Activated CD4-positive, alpha-beta T cell treated with anti-CD3 and anti-CD28 coated beads for 24 hours (primary cell): ENCODE measurements around the gene CEP85L.

Source experiments
- DNase-seq, 2 donors: peaks; one replicate each; pipeline ENCODE4 v3.0.0-alpha.2; 2020; ENCODE audit warnings: low read depth in 2 of 2

CEP85L gene

DNA sequence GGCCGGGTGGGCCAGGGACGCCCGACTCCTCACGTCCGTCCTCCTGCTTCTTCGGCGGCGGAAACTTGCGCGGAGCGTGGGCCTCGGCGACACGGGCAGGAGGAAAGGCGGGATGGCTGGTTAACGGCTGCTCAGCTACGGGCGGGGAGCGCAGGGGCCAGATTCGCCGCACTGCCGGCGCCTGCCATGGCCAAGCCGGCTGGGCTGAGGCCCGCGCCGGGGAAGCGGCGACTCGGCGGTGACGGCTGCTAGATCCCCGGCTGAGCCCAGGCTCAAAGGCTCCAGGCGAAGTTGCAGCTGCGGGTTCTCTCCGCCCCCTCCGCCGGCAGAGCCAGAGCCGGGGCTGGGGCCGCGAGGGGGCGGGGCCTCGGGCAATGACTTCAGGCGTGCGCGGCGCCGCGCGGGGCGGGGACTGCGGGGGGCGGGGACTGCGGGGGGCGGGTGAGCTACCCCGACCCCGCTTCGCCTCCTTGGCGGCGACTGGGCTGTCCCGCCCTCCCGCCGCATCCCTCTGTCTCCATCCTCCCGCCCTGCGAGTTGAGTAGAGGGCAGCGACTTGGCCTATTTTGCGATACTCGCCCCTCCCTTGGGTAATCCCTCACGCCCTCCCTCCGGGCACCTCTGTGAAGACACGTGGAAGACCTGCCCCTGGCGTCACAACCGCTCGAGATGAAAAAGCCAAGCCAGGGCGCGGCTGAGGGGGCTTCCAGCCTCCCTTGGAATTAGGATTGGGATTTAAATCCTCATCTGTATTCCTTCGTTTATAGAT, at the start of gene CEP85L:
Gene CEP85L, minus strand, starts transcription at position 310 of the 769 bp plus-strand sequence. CDS start 322 bp downstream, outside the sequence.
- DNase-seq: peak; percentile 84 to 87

DNA sequence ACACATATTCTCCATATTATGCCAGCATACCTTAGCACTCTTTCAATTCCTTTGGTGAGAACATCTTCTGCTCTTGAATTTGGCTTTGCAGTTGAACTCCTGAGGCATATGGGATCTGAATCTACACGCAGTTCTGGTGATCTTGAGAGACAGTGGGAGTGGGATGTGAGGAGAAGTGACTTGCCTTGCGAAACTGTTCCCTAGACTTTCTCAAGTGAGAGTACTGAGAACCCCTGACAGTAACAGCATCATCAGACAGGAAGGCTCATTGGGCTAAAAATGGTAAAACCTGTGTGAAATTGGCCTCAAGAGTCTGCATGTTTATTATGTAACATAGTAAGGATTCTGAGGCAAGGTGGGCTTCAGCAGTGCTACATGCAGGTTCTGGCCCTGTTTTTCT, 49.1 kb upstream of the CEP85L start:
- no peak for DNase-seq

DNA sequence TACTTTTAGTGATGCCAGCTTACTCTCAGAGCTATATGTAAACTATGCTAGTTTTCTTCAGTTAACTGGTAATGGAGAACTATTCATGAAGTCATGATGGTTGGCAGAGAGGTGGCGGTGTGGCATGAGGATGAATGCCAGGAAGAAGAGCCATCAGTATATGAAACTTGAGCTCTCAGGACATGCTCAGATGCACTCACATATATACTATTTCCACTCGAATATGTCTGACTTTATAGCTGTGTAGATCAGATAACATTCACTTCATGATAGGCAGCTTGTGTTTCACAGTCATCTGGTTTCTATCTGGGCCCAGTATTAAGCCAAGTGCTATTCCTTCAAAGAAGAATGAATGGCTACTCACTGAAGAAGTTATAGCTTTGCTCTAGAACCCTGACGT, 46.2 kb upstream of the CEP85L start:
- no peak for DNase-seq

DNA sequence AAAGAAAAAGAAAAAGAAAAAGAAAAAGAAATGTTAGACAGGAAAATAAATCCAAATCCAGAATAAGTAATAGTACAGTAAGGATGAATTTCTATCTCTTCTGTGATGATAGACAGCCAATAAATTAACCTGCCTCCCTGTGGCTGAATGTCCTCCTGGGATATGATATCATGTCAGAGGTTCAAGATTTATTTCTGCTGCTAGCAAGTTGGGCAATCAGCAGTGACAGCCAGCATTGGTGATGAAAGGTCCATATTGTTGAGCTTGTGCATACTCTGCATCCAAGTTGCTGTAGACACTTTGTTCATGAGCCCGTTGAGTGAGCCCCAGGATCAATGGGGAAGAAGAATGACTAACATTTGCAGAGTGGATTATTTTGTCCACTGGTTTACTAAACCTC, 44.9 kb upstream of the CEP85L start:
- DNase-seq: no peak

DNA sequence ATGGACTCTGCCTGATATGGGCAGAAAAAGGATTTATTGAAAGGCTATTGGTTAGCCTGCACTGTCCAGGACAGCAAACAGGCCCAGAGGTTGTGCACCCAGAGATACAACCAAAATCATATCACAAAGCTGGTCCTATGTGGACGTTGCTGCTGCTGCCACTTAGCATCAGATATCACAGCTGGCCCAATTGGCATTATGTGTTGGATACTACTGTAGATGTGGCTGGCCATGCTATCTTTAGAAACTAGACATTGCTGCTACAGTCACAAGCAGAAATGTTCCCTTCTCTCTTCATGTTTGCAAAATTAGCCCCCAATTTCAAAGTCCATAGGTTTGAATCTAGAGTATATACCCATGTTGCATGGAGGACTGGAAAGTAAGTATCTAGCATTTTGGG, 42.2 kb upstream of the CEP85L start:
- DNase-seq: no peak

DNA sequence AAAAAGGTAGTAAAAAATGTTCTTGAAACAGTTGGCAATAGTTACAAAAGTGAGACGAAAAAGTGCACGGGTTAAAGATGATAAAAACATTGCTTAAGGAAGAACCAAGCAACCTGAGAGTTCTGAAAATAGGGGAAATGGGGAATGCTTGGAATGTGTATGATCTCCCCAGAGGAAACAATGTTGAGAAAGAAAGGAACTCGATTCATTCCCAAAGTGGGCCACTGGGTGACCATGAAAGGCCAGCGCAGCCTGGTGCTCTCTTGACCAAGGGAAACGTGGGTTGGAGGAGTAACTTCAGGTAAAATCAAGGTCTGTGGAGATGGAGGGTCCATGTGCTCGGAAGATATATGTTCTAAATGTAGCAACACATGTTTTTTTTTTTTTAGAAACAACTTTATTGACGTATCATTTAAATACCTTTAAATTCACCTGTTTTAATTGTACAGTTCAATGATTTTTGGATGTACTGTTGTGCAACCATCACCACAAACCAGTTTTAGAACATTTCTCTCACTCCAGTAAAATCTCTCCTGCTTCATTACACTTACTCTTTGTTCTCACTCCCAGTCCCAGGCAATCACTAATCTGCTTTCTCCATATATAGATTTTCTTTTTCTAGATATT, 34.5 kb upstream of the CEP85L start:
- no peak for DNase-seq

DNA sequence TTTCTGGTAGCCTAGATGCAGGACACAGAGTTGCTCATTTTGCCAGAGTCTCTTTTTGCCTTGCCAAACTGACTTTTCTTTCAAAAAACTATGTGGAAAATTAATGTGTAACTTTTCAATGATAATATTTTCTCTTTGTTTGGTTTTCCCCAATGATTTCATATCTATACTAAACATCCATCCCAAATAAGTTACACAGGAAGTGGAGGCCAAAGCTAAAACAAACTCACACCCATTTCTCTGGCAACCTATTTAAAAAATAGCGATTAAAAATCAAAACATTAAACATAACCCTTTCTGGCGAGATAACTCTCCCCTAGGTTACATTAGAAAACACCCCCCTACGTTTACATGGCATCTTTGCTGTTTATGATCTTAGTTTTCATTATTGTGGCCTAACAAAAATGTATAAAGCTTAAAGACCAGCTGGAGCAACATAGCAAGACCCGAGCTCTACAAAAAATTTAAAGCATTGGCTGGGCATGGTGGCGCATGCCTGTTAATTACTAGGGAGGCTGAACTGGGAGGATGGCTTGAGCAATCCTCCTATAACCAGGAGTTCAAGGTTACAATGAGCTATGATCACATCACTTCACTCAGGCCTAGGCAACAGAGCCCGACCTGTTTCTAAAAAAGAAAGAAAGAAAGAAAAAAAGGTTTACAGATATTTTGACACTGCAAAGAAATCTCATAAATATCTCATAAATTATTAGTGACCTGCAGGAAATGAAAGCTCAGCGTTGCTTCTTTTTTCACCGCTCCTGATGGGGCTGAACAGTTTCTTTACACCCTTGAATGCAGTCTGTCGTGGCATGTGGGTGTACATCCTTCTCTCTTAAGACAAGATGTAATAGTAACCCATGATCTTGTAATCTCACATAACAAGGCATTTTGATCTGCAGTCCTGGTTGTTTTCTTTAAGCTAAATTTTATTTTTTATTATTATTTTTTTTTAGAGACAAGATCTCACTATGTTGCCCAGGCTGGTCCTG, 32.8 kb upstream of the CEP85L start:
- DNase-seq: no peak

DNA sequence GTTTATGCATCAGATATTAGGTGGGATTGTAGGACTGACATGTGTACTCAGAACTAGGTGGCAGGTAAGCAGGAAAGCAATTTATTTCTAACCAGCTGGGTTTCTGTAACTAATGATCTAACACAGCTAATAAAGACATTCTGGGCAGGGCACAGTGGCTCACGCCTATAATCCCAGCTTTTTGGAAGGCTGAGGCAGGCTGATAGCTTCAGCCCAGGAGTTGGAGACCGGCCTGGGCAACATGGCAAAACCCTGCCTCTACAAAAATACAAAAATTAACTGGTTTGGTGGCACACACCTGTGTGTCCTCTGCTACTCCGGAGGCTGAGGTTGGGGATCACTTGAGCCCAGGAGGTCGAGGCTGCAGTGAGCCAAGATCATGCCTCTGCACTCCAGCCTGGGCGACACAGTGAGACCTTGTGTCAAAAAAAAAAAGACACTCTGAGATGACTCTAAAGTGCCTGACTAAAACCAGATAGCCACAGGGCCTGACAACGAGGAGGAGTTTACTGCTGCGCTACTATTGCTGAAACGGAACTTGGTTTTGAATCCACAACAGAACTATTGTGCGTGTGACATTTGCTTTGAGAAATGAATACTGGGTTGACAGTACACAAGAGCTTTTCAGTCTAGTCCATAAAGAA, 29.2 kb upstream of the CEP85L start:
- DNase-seq: no peak

DNA sequence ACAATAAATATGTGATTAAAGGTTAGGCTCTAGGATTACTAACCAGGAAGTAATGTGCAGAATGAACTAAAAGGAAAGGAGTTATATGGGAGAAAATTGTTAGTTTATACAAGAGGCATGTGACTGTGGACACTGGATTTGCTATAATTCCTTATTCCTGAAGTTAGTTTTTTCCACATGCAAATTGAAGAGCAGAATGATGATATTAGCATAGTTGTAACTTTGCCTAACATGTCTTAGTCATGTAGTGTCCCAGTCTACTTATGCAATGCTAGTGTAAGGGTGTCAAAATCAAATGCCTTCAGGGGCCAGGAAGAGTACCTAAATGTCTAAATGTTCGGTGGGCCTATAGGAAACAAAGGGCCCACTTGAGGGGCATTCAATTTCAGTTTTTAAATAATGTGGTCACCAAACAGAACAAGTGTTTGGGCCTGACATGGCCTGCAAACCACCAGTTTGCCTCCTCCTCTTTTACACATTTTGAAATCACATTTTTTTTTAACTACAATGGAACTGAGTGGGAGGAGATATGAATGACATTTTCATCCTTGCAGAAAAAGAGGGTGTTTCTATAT, 28.0 kb upstream of the CEP85L start:
- DNase-seq: no peak

DNA sequence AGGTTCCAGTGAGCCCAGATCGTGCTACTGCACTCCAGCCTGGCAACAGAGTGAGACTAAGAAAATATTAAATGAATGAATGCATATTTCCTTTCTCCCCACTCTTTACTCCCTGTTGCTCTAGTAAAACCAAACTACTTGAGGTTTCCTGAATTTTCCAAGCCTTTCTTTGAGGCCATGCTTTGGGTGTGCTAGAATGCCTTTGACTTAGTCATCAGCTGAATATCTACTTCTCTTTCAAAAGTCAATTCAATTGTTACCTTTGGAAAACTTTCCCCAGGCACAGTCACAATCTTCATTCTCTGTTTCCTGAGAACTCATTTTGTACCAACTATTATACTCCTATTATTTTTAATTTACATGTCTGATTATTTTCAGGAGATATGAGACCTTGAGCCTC, 27.5 kb upstream of the CEP85L start:
- DNase-seq: no peak

DNA sequence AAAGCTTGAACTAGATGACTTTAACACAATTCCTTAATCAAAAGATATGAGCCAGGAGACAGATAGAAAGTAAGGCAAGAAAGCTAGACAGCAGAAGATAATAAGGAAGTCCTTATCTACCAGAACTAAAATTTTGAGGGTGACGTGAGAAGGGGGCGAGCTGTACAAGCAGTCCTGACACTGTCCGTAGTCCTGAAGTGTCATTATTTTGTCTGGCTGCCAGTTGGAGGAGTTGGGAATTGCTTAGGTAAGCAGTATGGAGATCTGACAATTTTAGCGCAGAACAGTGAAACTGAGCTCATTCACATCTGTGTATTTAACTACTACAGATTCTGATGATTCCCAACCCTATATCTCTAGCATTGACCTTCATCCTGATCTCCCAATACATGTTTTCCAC, 25.8 kb upstream of the CEP85L start:
- no peak for DNase-seq

DNA sequence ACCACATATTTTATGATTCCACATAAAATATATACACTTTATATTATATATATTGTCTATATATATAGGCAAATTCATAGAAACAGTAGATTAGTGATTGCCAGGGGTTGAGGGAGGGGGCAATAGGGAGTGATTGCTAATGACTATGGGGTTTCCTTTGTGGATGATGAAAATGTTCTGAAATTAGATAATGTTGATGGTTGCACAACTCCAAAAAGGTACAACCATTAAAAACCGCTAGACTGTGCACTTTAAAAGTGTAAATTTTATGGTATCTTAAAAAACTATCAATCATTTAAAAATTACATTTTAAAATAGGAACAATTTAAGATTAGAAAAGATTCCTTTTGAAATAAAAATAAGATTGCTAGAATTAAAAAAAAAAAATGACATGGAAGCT, 23.8 kb upstream of the CEP85L start:
- no peak for DNase-seq

DNA sequence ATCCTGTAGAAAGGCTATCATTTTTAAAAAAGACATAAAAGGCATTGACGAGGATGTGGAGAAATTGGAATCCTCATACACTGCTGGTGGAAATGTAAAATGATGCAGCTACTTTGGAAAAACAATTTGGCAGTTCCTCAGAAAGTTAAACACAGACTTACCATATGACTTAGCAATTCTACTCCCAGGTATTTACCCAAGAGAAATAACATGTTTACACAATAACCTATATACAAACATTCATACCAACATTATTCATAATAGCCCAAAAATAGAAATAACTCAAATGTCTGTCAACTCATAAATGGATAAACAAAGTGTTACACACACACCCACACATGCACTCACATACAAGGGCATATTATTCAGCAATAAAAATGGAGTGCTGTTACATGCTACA, 23.4 kb upstream of the CEP85L start:
- DNase-seq: no peak

DNA sequence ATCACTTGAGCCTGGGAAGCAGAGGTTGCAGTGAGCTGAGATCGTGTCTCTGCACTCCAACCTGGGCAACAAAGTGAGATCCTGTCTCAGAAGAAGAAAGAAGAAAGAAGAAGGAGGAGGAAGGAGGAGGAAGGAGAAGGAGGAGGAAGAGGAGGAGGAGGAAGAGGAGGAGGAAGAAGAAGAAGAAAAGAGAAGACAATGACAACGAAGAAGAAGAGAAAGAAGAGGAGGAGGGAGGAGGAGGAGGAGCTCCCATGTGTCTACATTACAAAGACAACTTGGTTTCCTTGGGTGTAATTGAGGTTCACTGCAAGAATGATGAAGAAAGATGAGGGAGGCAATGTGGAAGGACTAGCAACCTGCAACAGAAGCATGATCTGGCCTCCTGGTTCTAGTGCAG, 21.3 kb upstream of the CEP85L start:
- no peak for DNase-seq

DNA sequence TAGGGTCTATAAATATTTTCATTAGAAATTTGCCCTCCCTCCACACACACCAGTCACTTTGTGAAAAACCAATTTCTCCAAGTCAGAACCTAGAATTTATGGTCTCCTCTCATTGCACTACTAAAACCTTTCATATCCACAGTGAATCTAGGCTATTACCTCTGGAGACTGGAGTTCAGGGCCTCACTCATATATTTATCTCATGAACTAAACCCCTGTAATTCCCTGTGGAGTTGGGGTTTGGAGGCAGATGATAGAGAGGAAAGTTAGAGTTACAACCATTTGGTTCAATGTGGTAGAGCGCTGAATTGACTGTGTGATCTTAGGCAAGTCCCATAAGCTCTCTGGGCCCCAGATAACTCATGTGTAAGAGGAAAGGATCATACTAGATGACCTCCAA, 18.2 kb upstream of the CEP85L start:
- no peak for DNase-seq

DNA sequence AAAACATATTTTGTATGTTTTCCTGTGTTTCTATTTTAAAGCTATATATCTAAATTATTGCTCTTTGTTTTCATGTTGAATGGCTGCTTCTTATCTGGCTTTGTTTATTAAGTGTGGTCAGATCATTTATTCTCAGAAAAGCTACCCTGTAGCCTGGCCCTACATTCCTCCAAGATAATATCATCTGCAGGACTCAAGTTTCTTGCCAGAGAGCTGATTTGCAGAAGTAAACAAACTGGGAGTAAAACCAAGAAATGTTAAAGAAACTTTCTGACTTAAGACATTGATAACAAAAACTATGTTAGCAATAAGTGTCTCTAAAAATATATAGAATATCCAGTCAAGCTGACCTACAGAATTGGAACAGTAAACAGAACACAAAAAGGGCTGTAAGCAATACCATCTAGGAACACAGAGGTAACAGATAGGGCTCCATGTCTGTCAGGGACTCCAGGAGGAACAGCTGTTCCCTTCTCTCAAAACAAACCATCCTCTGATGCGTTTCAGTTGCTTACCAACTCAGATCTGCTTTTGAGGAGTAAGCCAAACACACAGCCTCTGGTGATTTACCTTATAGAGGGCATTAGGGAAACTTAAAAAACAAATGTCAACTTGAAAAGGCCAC, 17.5 kb upstream of the CEP85L start:
- DNase-seq: no peak

DNA sequence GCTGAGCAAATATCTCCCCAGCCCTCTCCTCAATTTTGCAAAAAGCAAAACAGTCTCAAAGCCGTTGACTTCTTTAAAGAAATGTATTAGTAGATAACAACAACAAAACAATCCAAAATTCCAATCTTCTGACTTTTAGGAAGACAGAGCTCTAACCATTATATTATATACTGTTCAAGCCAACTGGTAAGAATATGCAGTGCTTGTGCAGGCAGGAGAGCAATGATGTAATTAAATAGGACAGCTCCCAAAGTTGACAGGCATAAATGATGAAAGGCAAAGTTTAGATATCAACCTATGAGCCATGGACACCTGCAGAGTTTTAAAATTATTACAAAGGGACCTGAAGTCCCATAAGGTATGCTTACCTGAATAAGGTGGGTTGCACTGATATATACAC, 16.6 kb upstream of the CEP85L start:
- DNase-seq: no peak

DNA sequence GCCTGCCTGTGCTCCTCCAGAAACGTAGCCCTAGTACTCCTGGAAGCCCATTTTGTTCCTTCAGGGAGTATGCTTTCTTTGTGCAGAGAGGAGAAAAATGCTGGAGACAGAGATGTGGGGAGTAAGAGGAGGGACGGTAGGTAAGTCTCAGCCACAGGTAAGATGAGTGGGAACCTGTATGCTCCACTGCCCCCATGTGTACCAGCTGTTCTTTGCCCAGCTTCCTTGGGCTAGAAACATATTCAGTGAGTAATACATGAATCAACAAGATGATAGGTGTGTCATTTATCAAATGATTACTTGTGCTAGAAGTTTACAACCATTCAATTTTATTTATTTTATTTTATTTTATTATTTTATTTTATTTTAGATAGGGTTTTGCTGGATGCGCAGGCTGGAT, 13.6 kb upstream of the CEP85L start:
- no peak for DNase-seq

DNA sequence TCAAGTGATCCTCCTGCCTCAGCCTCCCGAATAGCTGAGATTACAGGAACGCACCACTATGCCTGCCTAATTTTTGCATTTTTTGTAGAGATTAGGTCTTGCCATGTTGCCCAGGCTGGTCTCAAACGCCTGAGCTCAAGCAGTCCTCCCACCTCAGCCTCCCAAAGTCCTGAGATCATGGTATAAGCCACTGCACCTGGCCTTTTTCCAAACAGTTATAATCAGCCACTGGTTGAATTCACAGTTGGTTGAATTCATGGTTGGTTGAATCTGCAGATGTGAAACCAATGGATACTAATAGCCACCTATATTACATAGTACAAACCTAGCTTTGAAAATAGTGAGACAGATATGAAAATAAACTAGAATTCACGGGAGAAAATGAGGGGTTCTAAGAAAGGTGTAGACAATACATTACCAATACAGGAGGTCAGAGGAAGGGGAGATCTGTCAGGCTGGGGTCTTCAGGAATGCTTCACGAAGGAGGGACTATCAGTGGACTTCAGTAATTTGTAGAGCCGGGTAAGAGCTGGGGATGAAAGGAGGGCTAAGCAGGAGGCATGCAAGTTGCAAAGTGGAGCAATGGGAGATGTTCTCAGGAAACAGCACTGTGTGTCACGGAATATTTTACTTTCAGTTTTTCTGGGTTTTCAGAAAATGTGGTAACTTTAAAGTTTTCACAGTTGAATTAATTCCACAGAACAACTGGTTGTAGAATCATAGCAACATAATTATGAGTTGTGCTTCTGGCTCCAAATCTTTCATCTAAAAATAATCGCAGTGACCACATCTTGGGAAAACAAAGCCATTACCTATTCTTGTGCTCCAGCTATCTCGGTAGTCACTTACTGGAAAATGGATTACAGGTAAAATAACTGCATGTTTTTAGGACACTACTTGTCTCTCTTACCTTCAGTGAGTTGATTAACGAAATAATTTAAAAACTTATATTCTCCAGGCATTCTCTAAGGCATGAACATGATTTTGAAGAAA, 12.9 kb upstream of the CEP85L start:
- DNase-seq: no peak

DNA sequence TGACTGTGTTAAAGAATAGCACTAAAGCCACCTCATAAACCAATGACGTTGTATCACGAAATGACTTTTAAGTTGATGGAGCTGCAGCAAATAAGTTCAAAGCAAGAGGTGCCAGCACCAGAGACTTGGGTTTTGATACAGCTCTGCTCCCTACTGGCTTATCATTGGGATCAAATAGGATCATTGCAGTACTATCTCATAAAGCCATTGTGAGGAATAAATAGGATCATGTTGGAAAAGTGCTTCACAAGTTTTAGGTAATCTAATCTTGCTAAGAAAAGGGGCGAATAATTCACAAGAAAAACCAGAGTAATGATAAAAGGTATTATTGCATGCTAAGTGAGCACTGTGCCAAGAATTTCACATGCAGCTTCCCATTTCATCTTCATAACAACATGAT, 10.4 kb upstream of the CEP85L start:
- DNase-seq: no peak
